Activated T-helper 1 cell treated with anti-CD3 and anti-CD28 coated beads, Interleukin-2, amount 50 U/mL, for 16 hours (primary cell): ENCODE data around the gene EXO1.

ENCODE experiments used
- DNase-seq, 2 donors: peaks; one replicate each; pipeline ENCODE4 v3.0.0-alpha.2; 2020; ENCODE audit warnings: low read depth in 1 of 2, low spot score in 1 of 2

The EXO1 gene

DNA sequence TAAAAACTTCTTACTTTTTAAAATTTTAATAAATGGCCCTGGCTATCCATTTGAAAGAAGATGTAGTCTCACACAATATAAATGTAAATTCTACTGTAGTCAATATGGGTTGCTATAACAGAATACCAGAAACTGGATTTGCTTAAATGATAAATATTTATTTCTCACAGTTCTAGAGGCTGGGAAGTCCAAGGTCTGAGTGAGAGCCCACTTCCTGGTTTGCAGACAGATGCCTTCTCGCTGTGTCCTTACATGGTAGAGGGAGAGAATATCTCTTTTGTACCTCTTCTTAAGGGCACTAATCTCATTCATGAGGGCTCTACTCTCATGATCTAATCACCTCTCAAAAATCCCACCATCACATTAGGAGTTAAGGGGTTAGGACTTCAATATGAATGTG is 35.2 kb downstream of the EXO1 start:
- DNase-seq: no peak

DNA sequence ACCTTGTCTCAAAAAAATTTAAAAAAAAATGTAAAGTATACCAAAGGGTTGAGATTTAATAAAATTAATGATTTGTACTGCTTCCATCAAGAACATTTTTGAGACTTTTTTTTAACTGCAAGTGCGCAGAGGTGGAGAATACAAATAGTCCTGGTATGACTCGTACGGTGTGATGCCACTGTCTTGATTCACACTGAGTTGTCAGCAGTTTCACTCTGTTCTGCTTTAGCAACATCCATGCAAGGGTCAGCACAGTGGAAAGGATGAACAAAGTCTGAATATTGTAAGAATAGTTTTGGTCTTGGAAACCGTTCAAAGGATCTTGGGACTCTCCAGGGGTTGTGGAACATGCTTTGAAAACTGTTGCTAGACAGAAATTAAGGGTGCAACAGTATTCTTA is 40.2 kb downstream of the EXO1 start:
- DNase-seq: no peak

GRCh38 chr1:241891296-241891695 is 43.3 kb downstream of the EXO1 start:
- DNase-seq: no peak

DNA sequence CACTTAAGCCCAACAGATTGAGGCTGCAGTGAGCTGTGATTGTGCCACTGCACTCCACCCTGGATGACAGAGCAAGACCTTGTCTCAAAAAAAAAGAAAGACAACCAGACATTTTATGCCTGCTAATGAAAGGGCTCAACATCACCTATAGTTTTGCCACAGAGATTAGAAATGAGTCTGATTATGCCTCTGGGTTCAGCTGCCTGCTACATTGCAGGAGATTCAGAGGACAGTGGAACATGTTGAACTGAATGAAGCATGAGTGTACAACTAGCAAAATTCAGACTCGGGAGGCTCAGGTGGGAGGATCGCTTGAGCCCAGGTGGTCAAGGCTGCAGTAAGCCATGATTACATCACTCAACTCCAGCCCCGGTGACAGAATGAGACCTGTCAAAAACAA is 46.0 kb downstream of the EXO1 start:
- DNase-seq: no peak

- no peak for DNase-seq
Observed at GRCh38 chr1:241895013-241895412, 47.0 kb downstream of the EXO1 start.

DNA sequence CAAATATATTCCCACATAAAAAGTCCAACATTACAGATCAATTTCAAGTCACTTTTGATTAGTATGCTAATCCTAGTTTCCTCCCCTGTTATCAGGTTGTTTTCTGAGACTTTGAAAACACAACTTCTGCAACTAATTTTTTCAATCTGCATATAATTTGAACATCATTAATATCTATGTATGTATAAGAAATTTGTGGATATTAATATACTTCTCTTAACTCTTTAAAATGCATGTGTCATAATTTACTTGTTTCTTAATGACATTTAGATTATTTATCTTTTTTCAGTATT is 48.6 kb downstream of the EXO1 start:
- no peak for DNase-seq

- DNase-seq: no peak
Observed at GRCh38 chr1:241899210-241899609, 51.2 kb downstream of the EXO1 start.

- no peak for DNase-seq
Observed at GRCh38 chr1:241900381-241900780, 52.4 kb downstream of the EXO1 start.

DNA sequence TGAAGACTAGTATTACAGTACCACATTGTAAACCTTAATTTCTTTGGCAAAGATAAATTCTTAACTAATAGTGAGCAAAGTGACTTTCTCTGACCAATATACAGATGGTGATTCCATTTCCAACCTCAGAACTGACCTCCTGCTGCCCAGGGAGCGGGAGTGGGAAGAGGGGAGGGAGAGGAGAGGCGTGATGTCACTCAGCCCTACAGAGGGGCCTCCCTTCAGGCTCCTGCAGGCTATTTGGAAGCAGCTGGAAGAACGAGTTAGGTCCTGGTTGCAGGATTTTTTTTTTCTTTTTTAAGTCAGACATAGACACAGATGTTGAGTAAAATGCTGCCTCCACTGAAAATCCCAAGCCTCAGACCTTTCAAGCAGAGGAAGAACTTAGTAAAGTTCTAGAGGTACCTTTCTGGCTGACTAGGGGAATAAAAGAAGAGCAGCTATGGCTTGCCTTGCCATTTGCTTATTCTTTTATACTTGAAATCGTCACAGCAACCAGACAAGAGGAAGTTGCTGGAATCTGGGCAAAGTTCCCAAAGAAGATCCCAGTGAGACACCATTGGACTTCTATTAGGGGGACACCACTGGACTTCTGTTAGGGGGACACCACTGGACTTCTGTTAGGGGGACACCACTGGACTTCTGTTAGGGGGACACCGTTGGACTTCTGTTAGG is 54.5 kb downstream of the EXO1 start:
- no peak for DNase-seq

DNA sequence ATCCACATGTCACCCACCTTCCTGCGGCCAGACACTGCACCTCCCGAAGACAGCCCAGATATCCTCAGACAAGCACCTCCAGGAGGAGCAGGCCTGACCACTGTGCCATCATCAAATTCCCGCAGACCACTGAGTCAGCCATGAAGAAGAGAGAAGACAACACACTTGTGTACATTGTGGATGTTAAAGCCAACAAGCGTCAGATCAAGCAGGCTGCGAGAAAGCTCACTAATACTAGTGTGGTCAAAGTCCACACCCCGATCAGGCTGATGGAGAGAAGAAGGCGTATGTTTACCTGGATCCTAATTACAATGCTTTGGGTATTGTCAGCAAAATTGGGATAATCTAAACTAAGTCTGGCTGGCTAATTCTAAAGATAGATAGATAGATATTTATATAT is 68.2 kb downstream of the EXO1 start:
- no peak for DNase-seq

DNA sequence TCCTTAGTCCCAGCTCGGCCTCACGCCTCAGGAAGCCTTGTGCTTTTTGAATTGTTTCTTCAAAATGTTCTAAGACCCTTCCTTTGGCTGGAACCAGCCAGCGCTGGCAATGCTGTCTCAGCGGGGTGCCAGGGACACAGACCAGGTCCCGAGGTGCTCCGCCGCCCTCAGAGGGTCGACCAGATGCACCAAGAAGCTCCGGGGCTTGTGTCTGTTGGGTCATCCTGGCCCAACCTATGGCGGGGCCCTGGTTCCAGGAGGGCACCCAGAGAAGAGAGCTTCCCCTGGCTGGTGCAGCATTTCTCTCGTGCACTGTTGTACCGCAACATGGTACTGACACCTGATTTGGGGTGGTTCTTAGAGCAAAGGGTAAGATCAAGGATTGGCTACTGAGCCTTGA is 69.5 kb downstream of the EXO1 start:
- DNase-seq: no peak

GRCh38 chr1:241918879-241919278 is 70.9 kb downstream of the EXO1 start:
- DNase-seq: no peak

GRCh38 chr1:241924080-241924808 is 76.2 kb downstream of the EXO1 start:
- no peak for DNase-seq

DNA sequence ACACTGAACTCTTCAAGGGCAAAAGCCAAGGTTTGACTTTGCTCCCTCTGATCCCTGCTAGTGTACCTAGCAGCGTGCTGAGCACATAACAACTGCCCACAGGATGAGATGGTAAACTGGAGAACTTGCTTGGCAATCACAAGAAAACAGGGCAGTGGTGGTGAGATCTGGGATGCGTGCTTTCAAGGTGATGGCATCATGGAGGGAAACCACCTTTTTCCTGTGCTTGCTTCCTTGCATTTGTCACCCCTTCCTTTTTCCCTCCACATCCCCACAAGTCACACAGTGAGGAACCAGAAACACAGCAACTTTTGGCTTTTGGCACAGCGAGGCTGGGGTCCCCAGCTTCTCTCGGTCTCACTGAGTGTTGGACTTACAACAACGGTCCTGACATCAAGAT is 78.1 kb downstream of the EXO1 start:
- no peak for DNase-seq

DNA sequence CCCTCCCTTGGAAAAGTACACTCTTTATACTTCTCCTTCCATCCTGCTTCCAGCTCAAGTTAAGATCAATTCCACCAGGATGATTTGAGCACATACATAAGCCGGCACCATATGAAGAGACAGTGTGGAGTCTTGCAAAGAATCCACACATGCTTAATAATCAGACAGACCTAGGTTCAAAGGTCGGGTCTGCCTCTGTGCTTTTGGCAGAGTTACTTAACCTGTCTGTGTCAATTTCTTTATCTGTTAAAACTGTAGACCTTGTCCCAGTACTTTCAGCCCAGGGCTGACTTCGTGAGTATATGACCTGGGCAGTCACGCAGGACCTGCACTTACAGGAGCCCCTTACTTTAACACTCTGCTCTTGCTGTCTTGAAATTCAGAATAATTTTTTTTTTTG is 79.3 kb downstream of the EXO1 start:
- no peak for DNase-seq

DNA sequence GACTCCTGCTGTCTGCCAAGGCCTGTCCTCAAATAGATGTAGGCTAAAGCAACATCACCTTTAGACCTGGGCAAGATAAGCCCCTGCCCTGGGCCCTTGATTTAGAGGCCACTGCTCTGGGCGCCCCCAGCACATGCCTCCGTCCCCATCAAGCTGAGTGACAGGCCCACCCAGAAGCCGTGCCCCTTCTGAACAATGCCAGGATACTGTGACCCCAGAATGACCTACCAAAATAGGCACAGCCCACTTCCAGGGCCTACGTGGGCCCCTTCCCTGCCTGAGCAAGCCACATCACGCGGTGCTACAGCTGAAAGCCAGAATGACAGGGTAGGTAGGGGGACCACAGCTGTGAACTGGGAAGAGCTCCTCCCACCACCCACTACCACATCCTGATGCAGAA is 84.8 kb downstream of the EXO1 start:
- no peak for DNase-seq

DNA sequence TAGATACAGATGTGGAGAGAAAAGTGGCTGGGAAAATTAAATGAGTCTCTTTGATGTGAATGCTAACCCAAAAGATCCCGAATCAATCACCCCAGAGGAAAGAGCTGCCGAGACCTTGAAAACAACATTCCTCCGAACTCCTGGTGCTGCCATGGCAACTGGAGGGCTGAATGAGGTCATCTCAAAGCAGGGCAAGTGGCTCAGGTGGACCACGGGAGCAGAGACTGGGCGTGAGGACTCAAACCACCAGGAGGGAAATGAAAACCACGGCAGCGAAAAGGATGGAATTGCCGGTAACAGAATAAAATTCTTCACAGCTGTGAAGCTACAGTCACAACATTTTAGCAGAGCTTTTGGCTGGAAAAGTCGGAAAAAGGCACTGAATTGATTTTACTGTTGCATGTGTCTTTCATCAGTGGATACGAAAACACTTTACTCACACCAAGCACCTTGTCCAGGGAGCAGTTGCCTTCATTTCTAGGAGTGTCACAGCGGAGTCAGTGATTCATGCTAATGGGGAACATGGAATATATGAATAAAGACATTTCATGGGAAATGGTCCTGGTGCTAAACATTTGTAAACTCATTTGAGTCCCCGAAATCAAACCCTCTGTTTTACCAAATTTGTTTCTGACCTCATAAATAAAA is 86.3 kb downstream of the EXO1 start:
- no peak for DNase-seq

DNA sequence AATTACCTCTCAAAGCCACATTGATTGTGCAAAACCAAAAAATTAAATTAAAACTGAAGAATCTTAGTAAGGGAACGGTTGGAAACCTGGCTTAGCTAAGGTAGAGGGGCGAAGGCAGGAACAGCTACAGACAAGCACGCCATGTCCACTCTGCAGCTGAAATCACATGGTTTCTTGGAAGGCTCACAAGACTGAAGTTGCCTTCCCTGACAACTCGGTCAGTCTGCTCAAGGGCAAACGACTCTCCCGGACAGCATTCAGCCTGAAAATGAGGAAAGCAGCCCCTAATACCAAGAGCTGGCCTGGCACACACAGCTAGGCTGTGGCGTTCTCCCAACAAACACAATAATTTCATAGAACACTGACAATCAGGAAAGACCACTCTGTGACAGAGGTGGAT is 86.9 kb downstream of the EXO1 start:
- DNase-seq: no peak
